GM19324 (cell line): ENCODE measurements around the gene SRSF1.
"Not testable (repeated sequence)": the region's sequence is repeated elsewhere in the genome, so short reads cannot be mapped to it uniquely, and the experiment has no call there.

Source experiments
- ATAC-seq: cut with Tn5 transposase; IDR thresholded peaks from one replicate; pipeline ENCODE4 v1.9.1; 2021; ENCODE audit warnings: mild to moderate bottlenecking, moderate library complexity; ENCODE audit not compliant: unreplicated experiment, low FRiP score

Gene SRSF1

GRCh38 chr17:57993471-57994365 lies 13.3 kb downstream of the SRSF1 start:
- no peak for ATAC-seq

GRCh38 chr17:57991537-57991936 lies 15.5 kb downstream of the SRSF1 start:
- ATAC-seq = no peak

- no peak for ATAC-seq
These were observed 17.0 kb downstream of the SRSF1 start for GRCh38 chr17:57990037-57990436.

DNA sequence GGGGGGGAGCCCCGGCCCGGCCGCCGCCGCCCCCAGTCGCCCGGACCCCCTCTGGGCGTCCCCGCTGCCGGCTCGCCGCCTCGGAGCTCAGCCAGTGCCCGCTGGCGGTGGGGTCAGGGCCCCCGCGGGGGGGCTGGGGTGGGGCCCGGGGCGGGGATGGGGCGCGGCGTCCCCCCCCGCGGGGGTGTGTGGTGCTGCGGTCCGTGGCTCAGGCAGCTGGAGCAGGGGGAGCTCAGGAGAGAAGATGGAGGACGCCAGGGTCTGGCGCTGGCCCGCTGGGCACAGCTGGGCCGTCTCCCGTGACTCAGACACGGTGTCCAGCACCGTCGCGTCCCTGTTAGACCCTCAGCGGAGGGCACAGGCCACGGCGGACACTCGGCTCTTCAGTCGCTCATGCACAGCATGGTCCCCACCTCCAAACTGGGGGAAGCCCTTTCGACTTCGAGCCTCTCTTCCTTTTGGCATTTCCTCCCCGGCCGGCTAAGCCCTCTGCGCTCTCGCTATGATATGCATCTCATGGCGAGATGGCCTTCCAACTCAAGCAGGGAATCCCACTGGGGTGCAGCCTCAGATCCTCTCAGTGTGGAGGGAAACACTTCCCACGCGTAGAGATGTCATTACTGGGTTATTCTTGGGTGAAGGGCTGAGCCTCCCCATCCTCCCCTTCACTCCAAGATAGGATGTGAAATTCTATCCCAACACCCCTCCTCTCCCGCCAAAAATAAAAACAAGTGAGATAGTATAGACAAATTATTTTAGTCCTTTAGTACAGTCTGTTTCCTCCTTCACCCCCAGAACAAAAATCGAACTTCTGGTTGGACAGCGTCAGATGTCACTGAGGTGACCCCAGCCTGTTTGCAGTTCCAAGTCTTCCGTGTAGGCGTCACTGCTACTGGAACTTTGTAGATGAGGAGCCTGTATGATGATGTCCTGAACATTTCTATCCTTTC lies 18.5 kb downstream of the SRSF1 start:
- ATAC-seq = peak; percentile 73

DNA sequence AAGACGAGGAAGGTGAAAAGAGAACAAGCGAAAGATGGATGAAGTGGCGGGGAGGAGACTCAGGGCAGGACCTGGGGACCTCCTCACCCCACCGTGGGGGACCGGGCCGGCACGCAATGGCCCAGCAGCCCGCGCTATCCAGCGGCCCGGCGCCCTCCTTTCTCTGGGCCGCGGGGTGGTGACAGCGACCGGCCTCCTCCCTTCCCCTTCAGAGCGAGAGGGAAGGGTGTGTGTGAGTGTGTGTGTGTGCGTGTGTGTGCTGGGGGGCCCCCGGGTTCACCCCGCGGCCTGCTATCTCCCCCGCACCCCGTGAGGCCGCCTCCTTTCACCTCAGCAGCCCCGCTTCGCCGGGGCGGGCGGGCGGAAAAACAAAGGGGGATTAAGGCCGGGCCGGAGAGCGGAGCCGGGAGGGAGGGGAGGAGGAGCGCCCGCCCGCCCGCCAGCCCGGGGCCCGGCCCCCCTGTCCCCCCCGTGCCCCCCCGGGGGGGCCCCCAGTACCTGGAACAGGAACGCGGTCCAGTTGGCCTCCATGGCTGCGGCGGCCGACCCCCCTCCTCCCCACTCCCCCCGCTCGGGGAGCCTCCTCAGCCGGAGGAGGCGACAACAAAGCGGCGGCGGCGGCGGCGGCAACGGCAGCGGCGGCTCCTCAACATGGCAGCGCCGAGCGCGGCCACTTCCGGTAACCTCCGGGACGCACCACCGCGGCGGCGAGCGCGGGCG lies 19.3 kb downstream of the SRSF1 start, which contains the start of gene VEZF1:
Gene VEZF1 (minus strand): TSS at position 674 of the 720 bp plus-strand sequence. CDS start 143 bp downstream, at position 531.
- peak; percentile 75 for ATAC-seq

- ATAC-seq = peak; percentile 1
These were observed 20.0 kb downstream of the SRSF1 start for GRCh38 chr17:57986841-57987580.

DNA sequence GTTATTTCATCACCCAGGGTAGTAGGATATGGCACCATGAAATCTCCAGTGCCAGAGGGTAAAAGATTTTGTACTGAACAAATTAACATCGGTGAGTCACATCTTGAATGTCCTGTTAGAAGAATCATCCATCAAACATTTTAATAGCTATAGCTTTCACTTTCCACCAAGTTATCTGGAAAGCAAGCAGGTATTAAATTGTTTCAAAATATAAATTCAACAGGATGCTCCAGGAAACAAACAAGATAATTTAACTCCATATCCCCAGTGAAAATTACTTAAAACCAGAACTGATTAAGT lies 21.4 kb downstream of the SRSF1 start:
- ATAC-seq = no peak

DNA sequence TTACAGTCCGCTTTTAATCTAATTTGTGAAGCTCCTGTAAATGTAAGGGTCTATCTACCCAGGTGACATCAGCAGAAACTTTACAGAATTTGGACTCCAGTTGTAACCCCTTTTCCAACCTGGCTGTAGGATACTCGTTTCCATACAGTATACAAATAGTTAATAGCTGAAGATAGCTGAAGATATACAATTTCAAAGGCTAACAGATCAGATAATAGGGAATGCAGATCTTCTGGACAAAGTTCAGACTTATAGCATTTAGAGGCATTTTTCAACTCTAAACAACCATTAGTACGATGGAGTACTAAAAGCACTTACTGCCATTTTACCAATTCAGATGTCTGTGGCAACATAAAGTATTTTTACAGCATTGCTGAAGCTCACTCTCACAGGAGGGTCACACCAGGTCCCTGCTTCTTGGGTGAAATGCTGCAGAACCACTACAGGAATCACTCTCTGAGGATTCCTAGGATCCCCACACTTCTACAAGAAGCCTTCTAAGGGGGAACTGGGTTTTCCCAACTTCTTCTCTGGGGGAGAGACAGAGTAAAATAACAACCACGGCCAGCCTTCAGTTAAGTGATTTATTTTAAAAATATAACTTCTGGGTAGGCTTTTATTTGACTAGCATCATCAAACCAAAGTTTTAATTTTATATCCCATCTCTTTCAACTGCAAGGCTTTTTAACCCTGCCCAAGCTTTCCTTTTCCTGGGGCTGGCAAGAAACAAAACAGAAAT lies 21.9 kb downstream of the SRSF1 start:
- no peak for ATAC-seq

GRCh38 chr17:57984261-57984890 lies 22.7 kb downstream of the SRSF1 start:
- ATAC-seq = no peak

DNA sequence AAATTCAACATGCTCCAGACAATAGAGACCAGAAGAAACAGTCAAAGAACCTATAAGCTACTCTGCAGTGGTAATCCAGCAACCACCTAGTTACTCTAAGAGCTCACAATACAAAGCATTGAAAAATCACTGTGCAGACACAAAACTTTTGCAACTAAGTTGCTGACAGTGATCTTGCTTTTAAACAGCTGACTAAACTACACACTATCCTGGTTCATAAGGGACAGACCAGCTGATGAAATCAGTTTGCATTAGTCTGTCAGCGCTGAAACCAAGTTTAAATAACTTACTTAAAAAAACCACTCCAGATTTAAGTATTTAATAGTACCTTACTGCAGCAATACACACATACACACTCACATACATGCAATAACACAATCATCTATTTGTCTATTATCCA lies 23.6 kb downstream of the SRSF1 start:
- ATAC-seq = no peak

DNA sequence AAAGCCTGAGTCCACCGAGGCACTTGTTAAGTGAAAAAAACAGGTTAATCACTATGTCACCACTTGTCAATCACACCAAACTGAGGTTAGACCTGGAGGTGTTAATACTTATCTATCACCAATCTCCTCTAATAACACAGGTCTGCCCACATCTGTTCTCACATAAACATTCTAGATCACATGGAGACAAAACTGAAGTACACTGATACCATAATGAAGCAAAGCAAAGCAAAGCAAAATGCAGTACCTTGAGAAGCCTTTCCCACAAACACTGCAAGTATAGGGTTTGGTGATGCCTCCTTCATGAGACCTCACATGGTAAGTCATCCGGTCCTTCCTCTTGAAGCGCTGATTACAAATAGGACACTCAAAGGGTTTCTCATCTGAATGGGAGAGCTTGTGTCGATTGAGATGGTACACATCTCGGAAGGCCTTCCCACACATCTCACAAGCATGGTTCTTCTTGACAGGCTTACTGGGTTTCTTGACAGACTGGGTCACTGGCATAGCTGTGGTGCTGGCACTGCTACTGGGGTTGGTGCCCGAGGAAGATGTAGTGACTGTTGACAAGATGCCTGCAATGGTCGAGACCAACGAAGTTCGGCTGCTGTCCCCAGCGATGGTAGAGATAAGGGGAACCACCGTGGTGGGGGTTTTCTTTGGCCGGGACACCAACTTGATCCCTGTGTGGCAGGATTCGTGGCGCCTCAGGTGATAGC lies 24.4 kb downstream of the SRSF1 start:
- ATAC-seq = no peak

GRCh38 chr17:57980522-57980921 lies 26.5 kb downstream of the SRSF1 start:
- ATAC-seq = no peak

DNA sequence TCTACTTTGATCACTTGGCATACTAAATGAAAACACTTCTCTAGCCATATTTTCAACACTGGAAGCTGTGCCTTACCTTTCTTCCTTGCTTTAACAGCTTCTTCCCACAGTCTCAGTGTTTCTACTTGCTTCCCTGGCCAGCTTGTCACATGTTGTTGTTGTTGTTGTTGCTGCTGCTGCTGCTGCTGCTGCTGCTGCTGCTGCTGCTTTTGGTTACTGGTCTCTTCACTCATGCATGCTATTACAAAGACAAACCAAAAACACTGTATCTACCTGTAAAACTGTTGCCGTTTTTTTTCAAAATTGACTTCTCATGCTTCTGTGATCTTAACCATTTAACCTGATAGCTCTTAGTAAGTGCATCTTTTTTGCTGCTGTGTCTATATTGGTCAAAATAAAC lies 28.0 kb downstream of the SRSF1 start:
- no peak for ATAC-seq

- ATAC-seq = no peak
These were observed 30.5 kb downstream of the SRSF1 start for GRCh38 chr17:57976594-57976993.

DNA sequence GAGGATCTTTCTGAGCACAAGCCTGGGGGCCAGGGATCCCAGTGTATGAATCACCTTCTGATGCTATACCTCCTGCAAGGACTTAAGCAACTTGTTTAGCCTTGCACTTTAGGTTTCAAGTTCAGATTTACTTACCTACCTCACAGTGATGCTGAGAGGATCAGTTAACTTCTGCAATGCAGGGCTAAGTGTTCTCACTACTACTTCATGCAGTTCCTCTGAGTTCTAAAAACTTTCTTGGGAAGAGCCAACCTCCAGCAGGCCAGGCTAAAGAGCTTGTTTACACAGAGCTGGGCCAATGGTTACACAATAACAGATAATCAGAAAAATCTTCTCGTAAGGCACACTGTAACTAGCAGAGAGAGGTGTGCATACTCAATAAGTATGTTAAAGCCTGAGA lies 32.0 kb downstream of the SRSF1 start:
- ATAC-seq = no peak

GRCh38 chr17:57974053-57974824 lies 32.8 kb downstream of the SRSF1 start:
- not testable (repeated sequence) for ATAC-seq

- no peak for ATAC-seq
These were observed 34.9 kb downstream of the SRSF1 start for GRCh38 chr17:57972151-57972550.

DNA sequence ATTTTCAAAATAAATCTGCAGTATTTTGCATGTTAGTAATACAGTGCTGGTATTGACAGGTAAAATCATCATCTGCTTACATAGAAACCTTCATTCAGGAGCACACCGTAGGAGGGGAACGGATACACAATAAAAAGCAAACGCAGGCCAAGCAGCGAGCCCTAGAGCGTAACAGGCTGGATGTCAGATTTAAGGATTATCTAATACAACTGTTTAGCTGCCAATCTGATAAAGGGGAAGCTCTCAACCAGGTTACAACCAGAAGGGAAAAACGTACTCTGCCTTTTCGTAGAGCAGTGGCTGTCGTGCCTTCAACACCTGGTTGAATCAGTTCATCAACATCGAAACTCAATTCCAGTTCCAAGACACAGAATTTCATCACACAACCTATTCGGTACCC lies 35.5 kb downstream of the SRSF1 start:
- no peak for ATAC-seq
